H1 (cell line): ENCODE data around the gene DOCK1. TPM values are rescaled to one million over a fixed set of nuclear protein-coding genes. Genes with fewer than 3 reads are reported as not detected.

Experiments used
- CBX5 ChIP-seq: fragments of 300-800, 300-1000 bp; sonication (generic); IDR thresholded peaks from 2 replicates; pipeline ENCODE4 v1.7.1; 2016; ENCODE audit warnings: antibody characterized with exemption, low read length, low read depth
- EGR1 ChIP-seq: IDR thresholded peaks from 2 replicates; pipeline ENCODE4 v1.6.1; 2011; ENCODE audit warnings: low read depth, low read length, borderline replicate concordance
- EP300 ChIP-seq, 2 experiments: IDR thresholded peaks; 1 replicate in 1 of 2; 2 replicates in 1 of 2; pipeline ENCODE4 v1.6.1; 2011 to 2012; ENCODE audit warnings: low read depth in 2 of 2, low read length in 2 of 2, mild to moderate bottlenecking in 2 of 2, borderline replicate concordance in 1 of 2, inconsistent platforms in 1 of 2, moderate library complexity in 1 of 2
- polyA plus RNA-seq, 7 experiments: library from polyadenylated mRNA; depleted of rRNA in 3 of 7; stranded (reverse) in 5 of 7; unstranded in 2 of 7; fragments of >200 nt in 5 of 7; fragments of 200-250 nt in 2 of 7; gene quantifications; 1 replicate in 5 of 7; 2 replicates in 1 of 7; 4 replicates in 1 of 7; pipeline versions ENCODE4 v1.2.1 to v1.2.3, GENCODE V29; 2011 to 2013; ENCODE audit warnings: missing spikeins in 2 of 7, mixed read lengths in 2 of 7
- total RNA-seq: library from RNA; stranded (reverse); fragmentation: NEBNext Ultra II Directional; extraction: Animal tissue kit (Norgen Biotek cat#: 25700); gene quantifications from 2 replicates; pipeline ENCODE4 v1.2.1, GENCODE V29; 2021
- TF ChIP-seq, protein P1 (sequence below): fragments of 300-600 bp; sonication (generic); IDR thresholded peaks from 2 replicates; pipeline ENCODE4 v1.7.1; 2012; ENCODE audit warnings: low read length, moderate library complexity, mild to moderate bottlenecking, inconsistent platforms; ENCODE audit not compliant: insufficient replicate concordance

The DOCK1 gene
- total and polyA plus RNA-seq, 2 of the 8 experiments (the other 6 are each of a cell fraction or from before 2014, with no cell fraction given) = 11.6 to 53.0 TPM

DNA sequence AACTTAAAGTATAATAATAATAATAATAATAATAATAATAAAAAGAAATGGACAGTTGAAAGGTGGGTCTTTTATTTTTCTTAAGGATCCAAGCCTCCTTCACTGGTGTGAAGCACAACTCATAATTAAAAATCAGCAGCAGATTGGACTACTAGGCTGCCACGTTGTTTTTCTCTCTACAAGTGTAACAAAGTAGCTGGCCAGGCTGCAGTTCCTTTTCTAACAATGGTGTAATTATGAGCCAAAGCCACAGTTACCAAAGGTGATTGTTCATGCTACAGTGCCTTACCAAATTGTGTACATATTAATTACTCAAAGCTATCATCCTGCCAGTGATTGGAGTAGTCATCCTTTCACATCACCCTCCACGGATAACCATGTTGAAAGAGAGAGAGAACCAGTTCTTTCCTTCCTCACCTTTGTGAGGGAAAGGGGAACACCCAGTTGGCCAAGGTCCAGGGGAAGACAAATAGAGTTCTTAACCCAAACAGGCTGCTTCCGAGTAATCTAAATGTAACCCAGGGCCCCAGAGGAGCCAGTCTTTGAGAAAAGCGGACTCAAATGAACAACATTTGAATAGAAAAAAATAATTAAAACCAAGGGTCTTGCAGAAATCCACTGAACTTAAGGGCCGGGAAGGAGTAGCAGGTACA lies 557.5 kb downstream of the DOCK1 start (continued):
- TF ChIP-seq EP300 (IDR thresholded peaks at IDR 0.05; ENCODE audit: borderline replicate concordance in 1 of 2, low read depth in 2 of 2, low read length in 2 of 2) (no peak), CBX5 (no peak), EGR1 (no peak)
- TF ChIP-seq, protein P1, sequence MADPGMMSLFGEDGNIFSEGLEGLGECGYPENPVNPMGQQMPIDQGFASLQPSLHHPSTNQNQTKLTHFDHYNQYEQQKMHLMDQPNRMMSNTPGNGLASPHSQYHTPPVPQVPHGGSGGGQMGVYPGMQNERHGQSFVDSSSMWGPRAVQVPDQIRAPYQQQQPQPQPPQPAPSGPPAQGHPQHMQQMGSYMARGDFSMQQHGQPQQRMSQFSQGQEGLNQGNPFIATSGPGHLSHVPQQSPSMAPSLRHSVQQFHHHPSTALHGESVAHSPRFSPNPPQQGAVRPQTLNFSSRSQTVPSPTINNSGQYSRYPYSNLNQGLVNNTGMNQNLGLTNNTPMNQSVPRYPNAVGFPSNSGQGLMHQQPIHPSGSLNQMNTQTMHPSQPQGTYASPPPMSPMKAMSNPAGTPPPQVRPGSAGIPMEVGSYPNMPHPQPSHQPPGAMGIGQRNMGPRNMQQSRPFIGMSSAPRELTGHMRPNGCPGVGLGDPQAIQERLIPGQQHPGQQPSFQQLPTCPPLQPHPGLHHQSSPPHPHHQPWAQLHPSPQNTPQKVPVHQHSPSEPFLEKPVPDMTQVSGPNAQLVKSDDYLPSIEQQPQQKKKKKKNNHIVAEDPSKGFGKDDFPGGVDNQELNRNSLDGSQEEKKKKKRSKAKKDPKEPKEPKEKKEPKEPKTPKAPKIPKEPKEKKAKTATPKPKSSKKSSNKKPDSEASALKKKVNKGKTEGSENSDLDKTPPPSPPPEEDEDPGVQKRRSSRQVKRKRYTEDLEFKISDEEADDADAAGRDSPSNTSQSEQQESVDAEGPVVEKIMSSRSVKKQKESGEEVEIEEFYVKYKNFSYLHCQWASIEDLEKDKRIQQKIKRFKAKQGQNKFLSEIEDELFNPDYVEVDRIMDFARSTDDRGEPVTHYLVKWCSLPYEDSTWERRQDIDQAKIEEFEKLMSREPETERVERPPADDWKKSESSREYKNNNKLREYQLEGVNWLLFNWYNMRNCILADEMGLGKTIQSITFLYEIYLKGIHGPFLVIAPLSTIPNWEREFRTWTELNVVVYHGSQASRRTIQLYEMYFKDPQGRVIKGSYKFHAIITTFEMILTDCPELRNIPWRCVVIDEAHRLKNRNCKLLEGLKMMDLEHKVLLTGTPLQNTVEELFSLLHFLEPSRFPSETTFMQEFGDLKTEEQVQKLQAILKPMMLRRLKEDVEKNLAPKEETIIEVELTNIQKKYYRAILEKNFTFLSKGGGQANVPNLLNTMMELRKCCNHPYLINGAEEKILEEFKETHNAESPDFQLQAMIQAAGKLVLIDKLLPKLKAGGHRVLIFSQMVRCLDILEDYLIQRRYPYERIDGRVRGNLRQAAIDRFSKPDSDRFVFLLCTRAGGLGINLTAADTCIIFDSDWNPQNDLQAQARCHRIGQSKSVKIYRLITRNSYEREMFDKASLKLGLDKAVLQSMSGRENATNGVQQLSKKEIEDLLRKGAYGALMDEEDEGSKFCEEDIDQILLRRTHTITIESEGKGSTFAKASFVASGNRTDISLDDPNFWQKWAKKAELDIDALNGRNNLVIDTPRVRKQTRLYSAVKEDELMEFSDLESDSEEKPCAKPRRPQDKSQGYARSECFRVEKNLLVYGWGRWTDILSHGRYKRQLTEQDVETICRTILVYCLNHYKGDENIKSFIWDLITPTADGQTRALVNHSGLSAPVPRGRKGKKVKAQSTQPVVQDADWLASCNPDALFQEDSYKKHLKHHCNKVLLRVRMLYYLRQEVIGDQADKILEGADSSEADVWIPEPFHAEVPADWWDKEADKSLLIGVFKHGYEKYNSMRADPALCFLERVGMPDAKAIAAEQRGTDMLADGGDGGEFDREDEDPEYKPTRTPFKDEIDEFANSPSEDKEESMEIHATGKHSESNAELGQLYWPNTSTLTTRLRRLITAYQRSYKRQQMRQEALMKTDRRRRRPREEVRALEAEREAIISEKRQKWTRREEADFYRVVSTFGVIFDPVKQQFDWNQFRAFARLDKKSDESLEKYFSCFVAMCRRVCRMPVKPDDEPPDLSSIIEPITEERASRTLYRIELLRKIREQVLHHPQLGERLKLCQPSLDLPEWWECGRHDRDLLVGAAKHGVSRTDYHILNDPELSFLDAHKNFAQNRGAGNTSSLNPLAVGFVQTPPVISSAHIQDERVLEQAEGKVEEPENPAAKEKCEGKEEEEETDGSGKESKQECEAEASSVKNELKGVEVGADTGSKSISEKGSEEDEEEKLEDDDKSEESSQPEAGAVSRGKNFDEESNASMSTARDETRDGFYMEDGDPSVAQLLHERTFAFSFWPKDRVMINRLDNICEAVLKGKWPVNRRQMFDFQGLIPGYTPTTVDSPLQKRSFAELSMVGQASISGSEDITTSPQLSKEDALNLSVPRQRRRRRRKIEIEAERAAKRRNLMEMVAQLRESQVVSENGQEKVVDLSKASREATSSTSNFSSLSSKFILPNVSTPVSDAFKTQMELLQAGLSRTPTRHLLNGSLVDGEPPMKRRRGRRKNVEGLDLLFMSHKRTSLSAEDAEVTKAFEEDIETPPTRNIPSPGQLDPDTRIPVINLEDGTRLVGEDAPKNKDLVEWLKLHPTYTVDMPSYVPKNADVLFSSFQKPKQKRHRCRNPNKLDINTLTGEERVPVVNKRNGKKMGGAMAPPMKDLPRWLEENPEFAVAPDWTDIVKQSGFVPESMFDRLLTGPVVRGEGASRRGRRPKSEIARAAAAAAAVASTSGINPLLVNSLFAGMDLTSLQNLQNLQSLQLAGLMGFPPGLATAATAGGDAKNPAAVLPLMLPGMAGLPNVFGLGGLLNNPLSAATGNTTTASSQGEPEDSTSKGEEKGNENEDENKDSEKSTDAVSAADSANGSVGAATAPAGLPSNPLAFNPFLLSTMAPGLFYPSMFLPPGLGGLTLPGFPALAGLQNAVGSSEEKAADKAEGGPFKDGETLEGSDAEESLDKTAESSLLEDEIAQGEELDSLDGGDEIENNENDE = no peak
- TF ChIP-seq, all 59 proteins: peak for 0
